Measurements from ENCODE around the gene SDF4.

DNA sequence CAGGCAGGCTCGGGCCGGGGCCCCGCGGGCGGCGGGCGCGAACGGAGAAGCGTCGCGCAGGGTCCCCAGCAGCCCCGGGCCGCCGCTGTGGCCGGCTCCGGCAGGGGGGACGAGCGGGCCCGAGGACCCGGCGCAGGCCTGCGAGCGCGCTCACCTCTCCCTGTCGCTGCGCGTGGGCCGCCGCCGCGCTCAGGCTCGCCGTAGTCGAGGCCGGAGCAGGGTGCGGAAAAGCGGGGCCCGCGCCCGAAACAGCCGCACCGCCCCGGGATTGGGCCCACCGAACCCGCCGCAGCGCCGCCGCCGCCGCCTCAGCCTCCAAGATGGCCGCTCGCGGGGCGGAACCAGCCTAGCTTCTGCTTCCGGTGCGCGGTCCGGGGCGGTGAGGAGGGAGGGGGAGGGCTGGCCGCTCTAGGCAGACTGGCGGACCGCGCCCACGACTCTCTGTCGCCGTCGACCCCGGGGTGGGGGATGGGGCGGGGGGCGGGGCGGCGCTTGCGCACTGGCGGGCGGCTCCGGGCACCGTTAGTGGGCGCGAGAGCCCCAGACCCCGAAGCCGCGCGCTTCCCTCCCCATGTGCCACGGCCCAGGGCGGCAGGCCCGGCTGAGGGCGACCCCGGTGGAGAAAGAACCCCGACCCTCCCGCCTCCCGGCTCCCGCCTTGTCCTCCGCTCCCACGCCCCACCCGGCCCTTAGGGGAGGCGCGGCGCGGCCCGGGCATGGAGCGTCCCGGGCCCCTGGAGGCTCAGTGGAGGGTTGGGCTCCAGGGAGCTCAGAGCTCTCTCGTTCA, 41.9 kb upstream of the SDF4 start, which contains the start of gene UBE2J2:
- TF ChIP-seq, protein P1, sequence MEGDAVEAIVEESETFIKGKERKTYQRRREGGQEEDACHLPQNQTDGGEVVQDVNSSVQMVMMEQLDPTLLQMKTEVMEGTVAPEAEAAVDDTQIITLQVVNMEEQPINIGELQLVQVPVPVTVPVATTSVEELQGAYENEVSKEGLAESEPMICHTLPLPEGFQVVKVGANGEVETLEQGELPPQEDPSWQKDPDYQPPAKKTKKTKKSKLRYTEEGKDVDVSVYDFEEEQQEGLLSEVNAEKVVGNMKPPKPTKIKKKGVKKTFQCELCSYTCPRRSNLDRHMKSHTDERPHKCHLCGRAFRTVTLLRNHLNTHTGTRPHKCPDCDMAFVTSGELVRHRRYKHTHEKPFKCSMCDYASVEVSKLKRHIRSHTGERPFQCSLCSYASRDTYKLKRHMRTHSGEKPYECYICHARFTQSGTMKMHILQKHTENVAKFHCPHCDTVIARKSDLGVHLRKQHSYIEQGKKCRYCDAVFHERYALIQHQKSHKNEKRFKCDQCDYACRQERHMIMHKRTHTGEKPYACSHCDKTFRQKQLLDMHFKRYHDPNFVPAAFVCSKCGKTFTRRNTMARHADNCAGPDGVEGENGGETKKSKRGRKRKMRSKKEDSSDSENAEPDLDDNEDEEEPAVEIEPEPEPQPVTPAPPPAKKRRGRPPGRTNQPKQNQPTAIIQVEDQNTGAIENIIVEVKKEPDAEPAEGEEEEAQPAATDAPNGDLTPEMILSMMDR (IDR thresholded peaks at IDR 0.05) = peak in 1 of 4 experiments; percentile 3
- TF ChIP-seq POLR2A (IDR thresholded peaks at IDR 0.05) = peak; percentile 44
- TF ChIP-seq POLR2AphosphoS5 (IDR thresholded peaks at IDR 0.05) = peak; percentile 85
